Left kidney (tissue), 2 donors: ENCODE data around the gene FXYD5. TPM values are rescaled to one million over a fixed set of nuclear protein-coding genes. Genes with fewer than 3 reads are reported as not detected.
"Not testable (repeated sequence)": the region's sequence is repeated elsewhere in the genome, so short reads cannot be mapped to it uniquely, and the experiment has no call there.

Experiments used
- DNase-seq: peaks from one replicate; pipeline ENCODE4 v3.0.0-alpha.2; 2013
- polyA plus RNA-seq: library from polyadenylated mRNA; unstranded; fragments of 120-200 nt; gene quantifications from one replicate; pipeline ENCODE4 v1.2.1, GENCODE V29; 2013; ENCODE audit not compliant: insufficient read length

Gene FXYD5
- polyA plus RNA-seq, 1 donor, result 15.0 TPM

DNA sequence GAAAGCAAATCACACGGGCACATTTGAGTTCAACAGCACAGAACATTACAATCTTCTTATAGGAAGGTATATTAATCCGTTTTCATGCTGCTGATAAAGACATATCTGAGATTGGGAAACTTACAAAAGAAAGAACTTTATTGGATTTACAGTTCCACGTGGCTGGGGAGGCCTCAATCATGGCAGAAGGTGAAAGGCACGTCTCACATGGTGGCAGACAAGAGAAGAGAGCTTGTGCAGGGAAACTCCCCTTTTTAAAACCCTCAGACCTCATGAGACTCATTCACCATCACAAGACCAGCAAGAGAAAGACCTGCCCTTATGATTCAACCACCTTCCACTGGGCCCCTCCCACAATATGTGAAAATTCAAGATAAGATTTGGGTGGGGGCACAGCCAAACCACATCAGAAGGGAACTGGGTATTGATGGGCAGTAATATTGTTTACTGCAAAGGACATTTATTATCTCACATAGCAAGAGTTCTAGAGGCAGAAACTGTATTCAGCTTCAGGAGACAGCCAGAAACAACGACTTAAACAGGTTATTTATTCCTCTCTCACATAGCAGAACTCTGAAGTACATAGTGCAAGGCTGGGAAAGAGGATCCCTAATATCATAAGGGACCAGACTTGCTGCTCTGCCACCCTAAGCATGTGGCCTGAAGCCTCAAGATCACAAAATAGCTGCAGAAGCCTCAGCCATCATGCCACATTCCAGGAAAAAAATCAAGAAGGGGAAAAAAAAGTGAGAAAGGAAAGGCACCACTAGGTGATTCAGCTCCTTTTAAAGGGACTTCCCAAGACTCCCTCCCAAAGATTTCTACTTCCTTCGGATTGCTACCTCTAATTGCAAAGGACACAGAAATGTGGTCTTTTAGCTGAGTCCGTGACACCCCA is 23.1 kb downstream of the FXYD5 start:
- DNase-seq, result no peak

- DNase-seq, result no peak
These were observed 24.2 kb downstream of the FXYD5 start for GRCh38 chr19:35178701-35179100.

DNA sequence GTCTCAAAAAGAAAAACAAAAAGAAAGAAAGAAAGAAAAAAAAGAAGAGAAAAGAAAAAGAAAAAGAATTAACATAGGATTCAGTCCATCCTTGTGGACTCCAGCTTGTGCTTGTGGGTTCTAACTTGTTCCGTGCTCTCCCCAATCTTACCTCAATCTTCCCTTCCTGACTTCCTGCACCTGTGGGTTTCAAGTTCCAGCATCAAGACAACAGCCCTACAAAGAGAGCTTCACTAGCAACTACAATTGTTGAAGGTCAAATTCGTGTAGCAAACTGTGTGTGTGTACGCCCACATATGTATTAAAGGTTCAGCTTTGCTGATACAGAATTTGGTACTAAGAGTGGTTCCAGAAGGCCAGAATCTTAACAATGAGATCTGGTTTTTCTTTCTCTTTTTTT is 25.3 kb downstream of the FXYD5 start:
- no peak for DNase-seq

- DNase-seq, result no peak
These were observed 26.9 kb downstream of the FXYD5 start for GRCh38 chr19:35181387-35181786.

- no peak for DNase-seq
These were observed 29.7 kb downstream of the FXYD5 start for GRCh38 chr19:35184267-35184666.

DNA sequence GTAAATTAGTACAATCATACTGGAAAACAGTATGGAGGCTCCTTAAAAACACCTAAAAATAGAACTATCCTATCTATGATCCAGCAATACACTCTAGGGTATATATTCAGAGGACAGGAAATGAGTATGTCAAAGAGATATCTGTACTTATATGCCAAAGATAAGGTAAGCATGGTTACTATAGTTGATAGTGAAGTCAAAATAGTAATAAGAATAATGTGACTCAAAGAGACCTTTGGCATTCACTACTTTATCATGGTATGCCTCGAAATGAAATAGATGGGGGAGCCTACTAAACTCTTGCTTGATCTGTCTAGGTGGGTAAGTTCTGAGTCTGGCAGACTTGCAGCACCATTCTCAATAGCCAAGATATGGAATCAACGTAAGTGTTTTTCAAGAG is 30.3 kb downstream of the FXYD5 start:
- DNase-seq, result no peak

DNA sequence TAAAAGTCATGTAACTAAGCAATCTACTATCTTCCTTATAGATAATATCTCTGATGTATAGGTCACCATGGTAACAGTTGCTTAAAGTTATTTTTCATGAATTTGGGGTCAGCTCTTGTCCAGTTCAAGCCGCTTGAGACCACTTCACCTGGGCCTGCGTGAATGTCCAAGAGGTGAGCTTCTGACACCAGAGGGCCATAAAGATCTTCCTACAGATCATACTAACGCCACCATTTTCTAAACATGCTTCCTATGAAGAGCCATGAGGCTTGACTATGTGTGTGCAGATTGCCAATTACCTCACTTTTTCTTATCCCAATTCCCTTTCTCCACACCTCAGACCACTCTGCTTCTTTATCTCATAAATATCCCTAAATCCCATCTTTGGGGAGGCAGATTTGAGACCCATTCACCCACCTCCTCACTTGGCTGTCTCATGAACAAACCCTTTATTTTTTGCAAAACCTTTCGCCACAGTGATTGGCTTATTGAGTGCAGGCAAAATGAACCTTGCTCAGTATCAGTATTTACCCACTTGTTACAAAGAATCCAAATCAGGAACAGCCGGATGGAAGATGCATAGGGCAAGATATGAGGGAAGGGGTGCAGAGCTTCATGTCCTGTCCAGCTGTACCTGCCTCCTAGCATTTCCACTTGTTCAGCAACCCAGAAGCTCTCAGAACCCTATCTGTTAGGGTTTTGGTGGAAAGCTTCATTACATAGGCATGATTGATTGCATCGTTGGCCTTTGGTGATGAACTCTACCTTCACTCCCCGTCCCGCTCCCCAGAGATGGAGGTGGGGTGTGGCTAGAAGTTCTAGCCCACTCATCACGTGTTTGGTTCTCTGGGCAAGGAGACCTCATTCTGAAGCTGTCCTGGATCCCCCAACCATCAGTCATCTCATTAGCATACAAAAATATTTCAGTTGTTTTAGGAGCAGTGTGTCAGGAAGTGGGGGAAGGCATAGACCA is 39.8 kb downstream of the FXYD5 start:
- DNase-seq, result no peak

DNA sequence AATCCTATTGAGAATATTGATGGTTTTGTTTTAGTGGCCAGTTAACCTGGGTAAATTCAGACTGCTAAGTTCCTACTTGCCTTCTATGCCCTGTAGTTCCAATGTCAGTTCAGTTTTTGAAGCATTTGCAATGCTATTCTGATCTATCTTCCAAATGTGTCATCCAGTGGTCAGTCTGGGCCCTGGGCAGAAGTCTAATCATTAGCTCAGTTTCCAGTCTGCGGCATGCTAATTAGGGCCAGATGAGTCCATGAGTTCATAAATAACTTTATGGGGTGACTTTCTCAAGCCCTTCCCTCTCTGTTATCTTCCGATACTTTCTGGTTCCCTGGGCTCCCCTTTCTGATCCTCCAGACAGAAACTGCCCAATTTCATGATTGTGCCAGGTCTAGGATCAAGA is 41.3 kb downstream of the FXYD5 start:
- DNase-seq, result no peak

GRCh38 chr19:35196861-35197260 is 42.3 kb downstream of the FXYD5 start:
- not testable (repeated sequence) for DNase-seq

GRCh38 chr19:35199481-35199880 is 44.9 kb downstream of the FXYD5 start:
- DNase-seq, result no peak

DNA sequence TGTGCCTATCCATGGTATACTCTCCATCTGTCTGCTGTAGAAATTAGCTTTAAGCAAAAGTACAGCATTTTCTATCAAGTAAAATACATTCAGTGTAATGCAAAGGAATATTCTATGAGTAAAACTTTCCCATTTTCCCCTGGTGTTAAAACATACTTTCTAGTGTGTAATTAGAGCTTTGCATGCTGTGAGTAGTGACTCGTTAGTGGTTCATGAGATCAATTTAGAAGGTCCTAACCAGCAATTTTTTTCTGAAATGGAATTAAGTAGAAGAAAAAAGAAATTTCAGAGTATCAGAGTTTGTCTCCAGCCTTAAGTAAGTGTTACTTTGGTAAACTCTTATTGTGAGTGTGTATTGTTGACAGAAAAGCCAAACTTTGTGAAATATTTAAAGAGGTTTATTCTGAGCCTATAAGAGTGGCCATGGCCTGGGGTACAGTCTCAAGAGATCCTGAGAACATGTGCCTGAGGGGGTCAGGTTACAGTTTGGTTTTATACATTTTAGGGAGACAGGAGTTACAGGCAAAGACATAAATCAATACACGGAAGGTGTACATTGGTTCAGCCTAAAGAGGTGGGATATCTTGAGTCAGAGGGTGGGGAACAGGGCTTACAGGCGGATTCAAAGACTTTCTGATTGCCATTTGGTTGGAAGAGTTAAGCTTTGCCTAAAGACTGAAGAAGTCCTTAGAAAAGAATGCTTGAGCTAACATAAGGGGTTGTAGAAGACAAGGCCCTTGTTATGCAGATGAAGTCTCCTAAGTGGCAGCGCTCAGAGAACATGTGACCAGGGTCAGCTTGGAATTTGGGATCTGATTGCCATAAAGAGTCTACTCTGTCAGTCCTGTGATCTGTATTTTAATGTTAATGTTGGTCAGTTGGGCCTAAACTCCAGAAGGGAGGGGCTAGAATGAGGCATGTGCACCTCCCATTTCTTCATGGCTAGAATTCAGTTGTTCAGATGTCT is 48.5 kb downstream of the FXYD5 start:
- no peak for DNase-seq

GRCh38 chr19:35204799-35205732 is 50.5 kb downstream of the FXYD5 start:
- no peak for DNase-seq

DNA sequence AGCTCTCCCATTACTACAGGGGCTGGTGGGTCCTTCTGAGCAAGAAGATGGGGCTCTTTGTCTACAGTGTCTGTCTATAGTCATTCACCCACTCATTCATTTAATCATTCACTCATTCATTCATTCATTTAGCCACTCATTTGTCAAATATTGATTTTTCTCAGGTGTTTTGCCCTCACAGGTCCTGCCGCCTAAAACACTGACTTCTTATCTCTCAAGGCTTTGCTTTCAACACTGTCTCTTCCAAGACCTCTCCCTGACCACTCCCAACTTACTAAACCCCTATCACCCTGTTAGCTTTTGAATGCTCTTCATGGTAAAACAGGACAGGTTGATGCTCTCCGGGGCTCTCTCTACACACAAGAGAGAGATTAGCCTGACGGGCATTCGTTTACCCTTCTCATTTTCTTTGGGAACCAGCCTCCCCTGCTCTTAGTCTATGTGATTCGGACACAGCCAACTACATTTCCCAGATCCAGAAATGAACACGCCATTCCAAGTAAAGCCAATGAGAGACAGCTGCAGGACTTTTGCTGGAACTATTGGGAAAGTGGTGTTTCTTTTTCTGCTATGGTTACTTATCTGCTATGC is 51.3 kb downstream of the FXYD5 start:
- no peak for DNase-seq

DNA sequence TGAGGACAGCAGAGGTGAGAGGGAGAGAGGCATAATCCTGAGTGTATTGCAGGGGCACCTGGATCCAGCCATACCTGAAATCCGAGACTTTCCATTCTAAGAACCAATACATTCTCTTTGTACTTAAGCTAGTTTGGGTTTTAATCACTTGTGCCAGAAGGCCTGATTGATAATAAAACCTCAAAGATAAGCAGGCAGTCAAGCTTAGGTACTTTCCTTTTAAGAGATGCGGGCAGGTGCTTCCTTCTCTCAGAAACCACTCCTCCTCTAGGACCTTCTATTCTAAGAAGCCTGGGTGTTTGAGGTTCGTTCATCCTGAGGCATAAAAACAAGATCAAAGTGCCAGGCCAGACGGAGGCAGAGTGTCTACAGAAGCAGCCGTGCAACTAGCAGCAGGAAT is 51.8 kb downstream of the FXYD5 start:
- DNase-seq, result no peak

- DNase-seq, result no peak
These were observed 52.3 kb downstream of the FXYD5 start for GRCh38 chr19:35206855-35207254.

DNA sequence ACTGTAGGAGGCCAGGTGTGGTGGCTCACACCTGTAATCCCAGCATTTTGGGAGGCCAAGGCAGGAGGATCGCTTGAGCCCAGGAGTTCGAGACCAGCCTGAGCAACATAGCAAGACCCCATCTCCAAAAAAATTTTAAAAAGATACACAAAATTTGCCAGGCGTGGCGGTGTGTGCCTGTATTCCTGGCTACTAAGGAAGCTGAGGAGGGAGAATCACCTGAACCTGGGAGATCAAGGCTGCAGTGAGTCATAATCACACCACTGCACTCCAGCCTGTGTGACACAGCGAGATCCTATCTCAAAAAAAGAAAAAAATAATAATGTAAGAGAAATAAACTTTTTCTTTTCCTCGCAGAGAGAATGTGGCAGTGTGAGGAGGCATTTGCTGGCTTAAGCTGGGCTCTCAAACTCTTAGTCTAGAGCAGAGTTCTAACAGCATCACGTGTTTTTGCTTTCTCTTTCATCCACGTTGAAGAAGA is 52.9 kb downstream of the FXYD5 start:
- DNase-seq, result no peak

GRCh38 chr19:35208121-35208520 is 53.6 kb downstream of the FXYD5 start:
- DNase-seq, result no peak

- no peak for DNase-seq
These were observed 55.1 kb downstream of the FXYD5 start for GRCh38 chr19:35209646-35210045.

- DNase-seq, result no peak
These were observed 57.2 kb downstream of the FXYD5 start for GRCh38 chr19:35211545-35212230.
